Body of pancreas (tissue), 4 donors: ENCODE data around the gene TAS2R60. TPM values are rescaled to one million over a fixed set of nuclear protein-coding genes. Genes with fewer than 3 reads are reported as not detected.
"Not testable (repeated sequence)": the region's sequence is repeated elsewhere in the genome, so short reads cannot be mapped to it uniquely, and the experiment has no call there.

Experiments
- ATAC-seq: fragments of 150-250 bp; one replicate; pipeline ENCODE4 v1.9.1; 2016
- DNase-seq, 4 donors: peaks; one replicate each; pipeline ENCODE4 v3.0.0-alpha.2; 2019
- H3K27ac ChIP-seq, 4 donors: fragments of 200-600 bp; sonication (generic); 1 replicate in 3 of 4; 2 replicates in 1 of 4; pipeline versions ENCODE4 v1.5.1 to v1.6.1; 2016 to 2019; ENCODE audit warnings: mild to moderate bottlenecking in 1 of 4, mixed read lengths in 1 of 4, moderate library complexity in 1 of 4
- H3K27me3 ChIP-seq, 2 donors: fragments of 200-600 bp; sonication (generic); one replicate each; pipeline ENCODE4 v1.6.0; 2016; ENCODE audit warnings: mild to moderate bottlenecking in 1 of 2
- H3K36me3 ChIP-seq, 2 donors: fragments of 200-600 bp; sonication (generic); replicated peaks in 1 of 2; 2 replicates each; pipeline ENCODE4 v1.5.1; 2016; ENCODE audit warnings: low read depth in 2 of 2; ENCODE audit not compliant: insufficient read depth in 1 of 2
- H3K4me1 ChIP-seq: fragments of 200-600 bp; sonication (generic); one replicate; pipeline ENCODE4 v1.6.0; 2016
- H3K4me3 ChIP-seq, 2 donors: fragments of 200-600 bp; sonication (generic); 1 replicate in 1 of 2; 2 replicates in 1 of 2; pipeline ENCODE4 v1.5.1; 2016 to 2019
- H3K9me3 ChIP-seq, 3 donors: fragments of 200-600 bp; sonication (generic); 1 replicate in 2 of 3; 2 replicates in 1 of 3; pipeline ENCODE4 v1.5.1; 2016
- CTCF ChIP-seq, 7 experiments: fragments of 450-650 bp in 4 of 7; fragments of 200-600 bp in 3 of 7; sonication (generic) in 3 of 7; IDR thresholded peaks; one replicate each; pipeline ENCODE4 v1.5.1; 2016 to 2019; ENCODE audit warnings: antibody characterized with exemption in 7 of 7
- POLR2A ChIP-seq, 3 donors: fragments of 450-650 bp; IDR thresholded peaks; one replicate each; pipeline ENCODE4 v1.6.1; 2016; ENCODE audit warnings: antibody characterized with exemption in 3 of 3, mild to moderate bottlenecking in 2 of 3
- WGBS, 2 donors: methylation state at CpG; one replicate each; pipeline ENCODE4 v1.1.5; 2017; 5-methylcytosine and 5-hydroxymethylcytosine counted together
- intact Hi-C: fragments of 100-400 bp; cut with DNase I; formaldehyde crosslinking; loops from one replicate; pipeline ENCODE4 v1.15.1; 2023
- total RNA-seq, 2 donors: library from RNA; depleted of rRNA; stranded (reverse); fragments of >200 nt; gene quantifications; one replicate each; pipeline ENCODE4 v1.1.0, GENCODE V29; 2016

TAS2R60 gene
- total RNA-seq, 2 donors from 2014 or later = not detected

GRCh38 chr7:143463556-143463955 lies 20.3 kb downstream of the TAS2R60 start:
- Histone ChIP-seq H3K4me3 (no peak overlapping the region), H3K4me1 (no peaks in the 10 kb centered on the region), H3K27ac (no peak overlapping the region), H3K27me3 (no peaks in the 10 kb centered on the region), H3K36me3 (no peaks in the 10 kb centered on the region), H3K9me3 (no peaks in the 10 kb centered on the region)
- DNase-seq (no peak), ATAC-seq (no peak)
- TF ChIP-seq CTCF (IDR thresholded peaks at IDR 0.05) (no peak), POLR2A (IDR thresholded peaks at IDR 0.05) (no peak)
- intact Hi-C loops = no loop called here

- no peaks in the 10 kb centered on the region for H3K4me1 ChIP-seq
Observed at GRCh38 chr7:143463957-143464356, 20.7 kb downstream of the TAS2R60 start.

GRCh38 chr7:143467724-143468123 lies 24.5 kb downstream of the TAS2R60 start:
- 79 to 86% methylated on average over 1 of the region's 1 CpG for WGBS, 2 donors
- no peak overlapping the region for H3K4me3 ChIP-seq
- ATAC-seq = no peak
- no peak for DNase-seq
- peaks cover 0 to 3% of the 10 kb centered on the region in 2 donors for H3K27me3 ChIP-seq
- no peaks in the 10 kb centered on the region for H3K36me3 ChIP-seq
- no peaks in the 10 kb centered on the region for H3K4me1 ChIP-seq
- no peak overlapping the region for H3K27ac ChIP-seq
- peaks cover 0 to 8% (median 0%) of the 10 kb centered on the region in 3 donors for H3K9me3 ChIP-seq
- intact Hi-C loops = no loop called here
- no peak for TF ChIP-seq POLR2A (IDR thresholded peaks at IDR 0.05)
- TF ChIP-seq CTCF (IDR thresholded peaks at IDR 0.05) = no peak

More at GRCh38 chr7:143463957-143464356, 20.7 kb downstream of the TAS2R60 start:
- ATAC-seq (no peak), DNase-seq (no peak)
- Histone ChIP-seq H3K9me3 (no peaks in the 10 kb centered on the region), H3K27ac (no peak overlapping the region), H3K27me3 (no peaks in the 10 kb centered on the region), H3K36me3 (no peaks in the 10 kb centered on the region), H3K4me3 (no peak overlapping the region)
- TF ChIP-seq CTCF (IDR thresholded peaks at IDR 0.05) (no peak), POLR2A (IDR thresholded peaks at IDR 0.05) (no peak)
- 27 to 50% methylated on average over 1 of the region's 1 CpG for WGBS, 2 donors
- intact Hi-C loops = no loop called here

GRCh38 chr7:143472071-143472689 lies 28.9 kb downstream of the TAS2R60 start:
- H3K4me1 ChIP-seq, H3K36me3 ChIP-seq, ATAC-seq, H3K4me3 ChIP-seq, H3K27me3 ChIP-seq, intact Hi-C loops, H3K27ac ChIP-seq, DNase-seq, H3K9me3 ChIP-seq: not testable (repeated sequence)
- 66 to 73% methylated on average over 11 of the region's 11 CpGs for WGBS, 2 donors

GRCh38 chr7:143477501-143478150 lies 34.4 kb downstream of the TAS2R60 start, which contains the start of gene TAS2R41:
Gene TAS2R41 (plus strand): TSS chr7:143477873. CDS start chr7:143477873, 0 bp downstream.
- Histone ChIP-seq H3K4me3 (no peak within 1 kb of the TSS), H3K4me1 (no peaks in the 10 kb centered on the region), H3K27ac (no peak within 1 kb of the TSS), H3K27me3 (no peaks in the 10 kb centered on the region), H3K9me3 (peaks cover 0 to under 1% (median 0%) of the 10 kb centered on the region in 3 donors), H3K36me3 (no peaks in the 10 kb centered on the region)
- ATAC-seq = no peak
- 58 to 72% methylated on average over 6 to 10 of the region's 10 CpGs for WGBS, 2 donors
- no peak for DNase-seq
- intact Hi-C loops = no loop called here
- TF ChIP-seq POLR2A (IDR thresholded peaks at IDR 0.05) (no peak), CTCF (IDR thresholded peaks at IDR 0.05) (no peak)
